Prostate gland (tissue), 2 donors: ENCODE measurements around the gene CCNDBP1.

Experiments used
- CTCF ChIP-seq, 4 experiments: fragments of 200-600 bp in 2 of 4; fragments of 450-650 bp in 2 of 4; sonication (generic) in 2 of 4; IDR thresholded peaks; 1 replicate in 3 of 4; 2 replicates in 1 of 4; pipeline ENCODE4 v1.5.1; 2016 to 2019; ENCODE audit warnings: antibody characterized with exemption in 4 of 4, mild to moderate bottlenecking in 2 of 4, moderate library complexity in 2 of 4
- POLR2AphosphoS5 ChIP-seq: sonication (generic); formaldehyde crosslinking; IDR thresholded peaks from one replicate; pipeline ENCODE4 v1.6.1; 2017; ENCODE audit warnings: antibody characterized with exemption

GRCh38 chr15:43214592-43215295 is 29.5 kb downstream of the CCNDBP1 start:
- TF ChIP-seq POLR2AphosphoS5 (no peak), CTCF (IDR thresholded peaks at IDR 0.05) (no peak)
